ENCODE measurements around the gene CFAP43. TPM values are rescaled to one million over a fixed set of nuclear protein-coding genes. Genes with fewer than 3 reads are reported as not detected.

CFAP43 gene
- total RNA-seq, 4 donors from 2014 or later, result not detected

GRCh38 chr10:104264783-104265182, 32.6 kb upstream of the CFAP43 start:
- no peak overlapping the region for H3K27ac ChIP-seq
- TF ChIP-seq POLR2A (IDR thresholded peaks at IDR 0.05), result no peak
- TF ChIP-seq, protein P1, sequence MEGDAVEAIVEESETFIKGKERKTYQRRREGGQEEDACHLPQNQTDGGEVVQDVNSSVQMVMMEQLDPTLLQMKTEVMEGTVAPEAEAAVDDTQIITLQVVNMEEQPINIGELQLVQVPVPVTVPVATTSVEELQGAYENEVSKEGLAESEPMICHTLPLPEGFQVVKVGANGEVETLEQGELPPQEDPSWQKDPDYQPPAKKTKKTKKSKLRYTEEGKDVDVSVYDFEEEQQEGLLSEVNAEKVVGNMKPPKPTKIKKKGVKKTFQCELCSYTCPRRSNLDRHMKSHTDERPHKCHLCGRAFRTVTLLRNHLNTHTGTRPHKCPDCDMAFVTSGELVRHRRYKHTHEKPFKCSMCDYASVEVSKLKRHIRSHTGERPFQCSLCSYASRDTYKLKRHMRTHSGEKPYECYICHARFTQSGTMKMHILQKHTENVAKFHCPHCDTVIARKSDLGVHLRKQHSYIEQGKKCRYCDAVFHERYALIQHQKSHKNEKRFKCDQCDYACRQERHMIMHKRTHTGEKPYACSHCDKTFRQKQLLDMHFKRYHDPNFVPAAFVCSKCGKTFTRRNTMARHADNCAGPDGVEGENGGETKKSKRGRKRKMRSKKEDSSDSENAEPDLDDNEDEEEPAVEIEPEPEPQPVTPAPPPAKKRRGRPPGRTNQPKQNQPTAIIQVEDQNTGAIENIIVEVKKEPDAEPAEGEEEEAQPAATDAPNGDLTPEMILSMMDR (IDR thresholded peaks at IDR 0.05 in 4 of 5, conservative IDR thresholded peaks at IDR 0.05 in 1 of 5), result no peak
- peaks cover 0 to 81% of the 10 kb centered on the region in 2 donors for H3K36me3 ChIP-seq
- no peaks in the 10 kb centered on the region for H3K27me3 ChIP-seq
- intact Hi-C loops (cut with DNase I; ENCODE audit: low total_unique reads), result no loop called here
- peaks cover 13% of the 10 kb centered on the region in 2 donors for H3K4me1 ChIP-seq
- H3K9me3 ChIP-seq, result no peaks in the 10 kb centered on the region
- no peak for ATAC-seq
- no peak overlapping the region for H3K4me3 ChIP-seq
- in situ Hi-C loops (cut with MboI; ENCODE audit: low sequenced_read_pairs in 4 of 4), result no loop called here
- no peak for DNase-seq

DNA sequence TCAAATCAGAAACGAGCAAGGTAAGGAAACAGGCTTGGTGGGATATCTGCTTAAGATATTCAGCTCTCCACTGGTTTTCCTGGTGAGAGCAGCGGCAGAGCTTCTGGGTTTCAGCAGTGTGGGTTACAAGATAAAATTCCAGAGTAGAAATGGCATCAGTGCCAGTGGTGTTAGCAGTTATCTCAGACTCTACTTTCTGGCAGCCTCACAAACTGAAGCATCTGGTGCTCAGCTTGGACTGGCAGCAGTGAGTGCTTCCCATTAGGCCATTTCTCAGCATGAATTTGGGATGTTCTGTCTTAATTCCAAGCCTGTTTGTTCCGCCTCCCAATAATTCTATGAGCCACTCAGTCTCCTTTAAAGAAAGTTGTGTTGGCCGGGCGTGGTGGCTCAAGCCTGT, 29.9 kb upstream of the CFAP43 start:
- H3K36me3 ChIP-seq, result peaks cover 0 to 89% of the 10 kb centered on the region in 2 donors
- TF ChIP-seq POLR2A (IDR thresholded peaks at IDR 0.05), result no peak
- TF ChIP-seq, protein P1 (IDR thresholded peaks at IDR 0.05 in 4 of 5, conservative IDR thresholded peaks at IDR 0.05 in 1 of 5), result no peak
- no peak for DNase-seq
- no peak overlapping the region for H3K4me3 ChIP-seq
- no peak overlapping the region for H3K27ac ChIP-seq
- intact Hi-C loops (cut with DNase I; ENCODE audit: low total_unique reads) (no loop called here), in situ Hi-C loops (cut with MboI; ENCODE audit: low sequenced_read_pairs in 4 of 4) (no loop called here)
- no peaks in the 10 kb centered on the region for H3K9me3 ChIP-seq
- no peaks in the 10 kb centered on the region for H3K27me3 ChIP-seq
- H3K4me1 ChIP-seq, result peaks cover 16 to 21% of the 10 kb centered on the region in 2 donors
- no peak for ATAC-seq

DNA sequence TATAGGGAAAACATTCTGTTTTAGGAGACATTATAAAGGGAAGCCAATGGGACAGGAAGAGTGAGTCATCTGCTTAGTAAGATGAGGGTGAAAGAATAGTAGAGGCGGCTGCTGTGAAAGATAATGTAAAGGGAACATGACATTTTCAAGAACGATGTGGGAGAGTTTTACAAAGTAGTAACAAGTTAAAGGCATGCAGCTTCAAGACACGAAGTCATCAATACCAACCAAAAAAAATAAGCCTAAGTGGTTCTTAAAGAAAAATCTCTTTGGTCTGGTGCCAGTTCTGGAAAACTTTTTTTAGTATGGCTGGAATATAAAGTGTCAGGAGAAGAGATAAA, 28.6 kb upstream of the CFAP43 start:
- TF ChIP-seq, protein P1 (IDR thresholded peaks at IDR 0.05 in 4 of 5, conservative IDR thresholded peaks at IDR 0.05 in 1 of 5), result no peak
- TF ChIP-seq POLR2A (IDR thresholded peaks at IDR 0.05), result no peak
- Histone ChIP-seq H3K36me3 (peaks cover 0 to 76% of the 10 kb centered on the region in 2 donors), H3K4me3 (no peak overlapping the region), H3K4me1 (peaks cover 29 to 33% of the 10 kb centered on the region in 2 donors), H3K27me3 (no peaks in the 10 kb centered on the region), H3K27ac (peak overlapping the region; percentile 9 to 58 (median 18)), H3K9me3 (no peaks in the 10 kb centered on the region)
- ATAC-seq (no peak), DNase-seq (no peak)
- intact Hi-C loops (cut with DNase I; ENCODE audit: low total_unique reads), result no loop called here
- in situ Hi-C loops (cut with MboI; ENCODE audit: low sequenced_read_pairs in 4 of 4), result no loop called here

DNA sequence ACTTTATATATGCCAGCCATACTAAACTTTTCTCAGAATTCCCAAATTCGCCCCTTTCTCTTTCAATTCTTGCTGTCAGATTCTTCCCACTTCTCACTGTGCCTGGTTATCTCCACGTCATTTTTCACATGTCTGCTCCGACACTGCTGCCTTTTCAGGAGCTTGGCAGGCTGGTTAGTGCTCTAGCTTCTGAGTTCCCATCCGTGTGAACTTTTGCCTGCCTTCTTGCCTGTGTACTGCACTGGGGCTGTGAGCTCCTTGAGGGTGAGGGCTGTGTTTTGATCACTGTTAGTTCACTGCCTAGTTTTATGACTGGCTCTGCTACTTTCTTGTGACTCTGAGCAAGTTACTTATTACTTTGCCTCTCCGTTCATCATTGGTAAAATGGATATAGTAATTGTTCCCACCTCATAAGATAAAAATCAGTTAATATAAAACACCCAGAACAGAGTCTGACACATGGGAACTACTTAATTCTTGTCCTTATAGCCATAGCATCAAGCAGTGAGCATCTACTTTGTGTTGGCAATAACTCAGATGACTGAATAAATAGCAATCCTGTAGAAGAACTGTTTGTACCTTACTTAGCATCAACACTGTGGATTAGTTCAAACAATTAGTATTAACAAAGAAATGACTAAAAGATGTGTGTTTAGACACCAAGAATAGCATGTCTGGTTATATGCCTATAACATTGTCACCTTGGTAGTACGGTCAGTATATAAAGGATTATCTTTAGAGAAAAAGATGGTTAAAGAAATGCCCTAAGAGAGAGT, 28.0 kb upstream of the CFAP43 start:
- Histone ChIP-seq H3K27ac (peak overlapping the region; percentile 9 to 58 (median 18)), H3K36me3 (peaks cover 0 to 71% of the 10 kb centered on the region in 2 donors), H3K27me3 (no peaks in the 10 kb centered on the region), H3K4me3 (no peak overlapping the region), H3K4me1 (peaks cover 29 to 33% of the 10 kb centered on the region in 2 donors), H3K9me3 (no peaks in the 10 kb centered on the region)
- DNase-seq (no peak), ATAC-seq (no peak)
- in situ Hi-C loops (cut with MboI; ENCODE audit: low sequenced_read_pairs in 4 of 4), result no loop called here
- intact Hi-C loops (cut with DNase I; ENCODE audit: low total_unique reads), result loop anchor here (5.0 to 10.0 kb wide), 2 partner anchors 138 to 295 kb away; partner anchors contain the start of genes SFR1 and SLK
- TF ChIP-seq, protein P1 (IDR thresholded peaks at IDR 0.05 in 4 of 5, conservative IDR thresholded peaks at IDR 0.05 in 1 of 5), result no peak
- no peak for TF ChIP-seq POLR2A (IDR thresholded peaks at IDR 0.05)

Data from gastrocnemius medialis (tissue), 4 donors.